Keratinocyte (primary cell): ENCODE data around the gene CCDC120. TPM values are rescaled to one million over a fixed set of nuclear protein-coding genes. Genes with fewer than 3 reads are reported as not detected.
A peak's percentile ranks its signal among the peaks of the same experiment; 100 is the strongest.

ENCODE experiments used
- DNase-seq: peaks from one replicate; pipeline ENCODE4 v3.0.0-alpha.2; 2011; ENCODE audit warnings: low read depth, missing footprints, low spot score
- FAIRE-seq: peaks from 2 replicates; lab custom pipeline; 2011; peaks lifted over from hg19 to GRCh38; lab: Jason Lieb, UNC
- H2AFZ ChIP-seq: 2 replicates; pipeline ENCODE4 v1.6.0; 2012; ENCODE audit warnings: low read length, control low read depth, inconsistent platforms; ENCODE audit not compliant: control insufficient read depth
- H3K27ac ChIP-seq: 2 replicates; pipeline ENCODE4 v1.5.1; 2011; ENCODE audit warnings: low read length; ENCODE audit not compliant: control insufficient read depth, insufficient read depth
- H3K27me3 ChIP-seq: 3 replicates; pipeline ENCODE4 v1.6.0; 2011; ENCODE audit warnings: low read length; ENCODE audit not compliant: control insufficient read depth, insufficient read depth; ENCODE audit errors: extremely low read depth
- H3K36me3 ChIP-seq, 2 experiments: 2 replicates in 1 of 2; 3 replicates in 1 of 2; pipeline ENCODE4 v1.5.1; 2011; ENCODE audit warnings: low read length in 2 of 2, mild to moderate bottlenecking in 1 of 2; ENCODE audit not compliant: control insufficient read depth in 2 of 2, insufficient read depth in 2 of 2; ENCODE audit errors: extremely low read depth in 1 of 2
- H3K4me1 ChIP-seq: 3 replicates; pipeline ENCODE4 v1.5.1; 2011; ENCODE audit warnings: low read length; ENCODE audit not compliant: control insufficient read depth, insufficient read depth; ENCODE audit errors: extremely low read depth
- H3K4me2 ChIP-seq: 3 replicates; pipeline ENCODE4 v1.6.0; 2011; ENCODE audit warnings: low read depth, low read length; ENCODE audit not compliant: control insufficient read depth, insufficient read depth; ENCODE audit errors: extremely low read depth
- H3K4me3 ChIP-seq, 3 experiments: fragments of 200-600 bp in 1 of 3; sonication (generic) in 1 of 3; 2 replicates in 2 of 3; 3 replicates in 1 of 3; pipeline ENCODE4 v1.5.1; 2011 to 2016; ENCODE audit warnings: low read length in 3 of 3, mild to moderate bottlenecking in 3 of 3, control low read depth in 2 of 3, inconsistent platforms in 1 of 3, low read depth in 1 of 3, mixed read lengths in 1 of 3, mixed run types in 1 of 3, moderate library complexity in 1 of 3; ENCODE audit not compliant: control insufficient read depth in 2 of 3, insufficient read depth in 2 of 3; ENCODE audit errors: extremely low read depth in 1 of 3
- H3K79me2 ChIP-seq: 2 replicates; pipeline ENCODE4 v1.6.0; 2012; ENCODE audit warnings: low read length; ENCODE audit not compliant: control insufficient read depth, insufficient read depth
- H3K9ac ChIP-seq: 3 replicates; pipeline ENCODE4 v1.6.0; 2011; ENCODE audit warnings: low read length; ENCODE audit not compliant: control insufficient read depth, insufficient read depth; ENCODE audit errors: extremely low read depth
- H3K9me1 ChIP-seq: 3 replicates; pipeline ENCODE4 v1.6.0; 2011; ENCODE audit warnings: low read length; ENCODE audit not compliant: control insufficient read depth, insufficient read depth; ENCODE audit errors: extremely low read depth
- H3K9me3 ChIP-seq: 2 replicates; pipeline ENCODE4 v1.5.1; 2012; ENCODE audit warnings: low read depth, low read length; ENCODE audit not compliant: control insufficient read depth
- H4K20me1 ChIP-seq: 3 replicates; pipeline ENCODE4 v1.6.0; 2011; ENCODE audit warnings: low read length; ENCODE audit not compliant: control insufficient read depth, insufficient read depth; ENCODE audit errors: extremely low read depth
- CTCF ChIP-seq, 3 experiments: IDR thresholded peaks in 1 of 3; conservative IDR thresholded peaks in 1 of 3; optimal IDR thresholded peaks in 1 of 3; 2 replicates in 2 of 3; 3 replicates in 1 of 3; pipeline versions ENCODE3 to v1.5.1; 2011; ENCODE audit warnings: low read length in 3 of 3, mild to moderate bottlenecking in 3 of 3, moderate library complexity in 2 of 3, control low read depth in 1 of 3, inconsistent platforms in 1 of 3; ENCODE audit not compliant: insufficient read depth in 2 of 3; ENCODE audit errors: extremely low read depth in 1 of 3
- EZH2 ChIP-seq: IDR thresholded peaks from one replicate; pipeline ENCODE4 v1.6.1; 2012; ENCODE audit warnings: inconsistent platforms, mild to moderate bottlenecking, low read length, moderate library complexity
- dilution Hi-C: fragments of 300-500 bp; cut with MboI; formaldehyde crosslinking; loops from one replicate; pipeline ENCODE4 v1.7.0; 2020; ENCODE audit warnings: low sequenced_read_pairs; ENCODE audit not compliant: extremely low pct_ligation_motif_present
- polyA plus RNA-seq, 5 experiments: library from polyadenylated mRNA; depleted of rRNA in 3 of 5; stranded (reverse) in 3 of 5; stranded (forward) in 1 of 5; unstranded in 1 of 5; fragments of >200 nt; gene quantifications; 1 replicate in 1 of 5; 2 replicates in 3 of 5; 3 replicates in 1 of 5; pipeline versions ENCODE4 v1.2.1 to v1.2.3, GENCODE V29; 2011 to 2012; ENCODE audit warnings: missing spikeins in 2 of 5, low read depth in 1 of 5, low replicate concordance in 1 of 5

Gene CCDC120
- polyA plus RNA-seq, 1 donor (not counting 4 experiments of a cell fraction or from before 2014, with no cell fraction given), result 4.9 TPM

- no peak for TF ChIP-seq CTCF (optimal IDR thresholded peaks at IDR 0.05 in 1 of 3, IDR thresholded peaks at IDR 0.05 in 1 of 3, conservative IDR thresholded peaks at IDR 0.05 in 1 of 3; ENCODE audit: extremely low read depth in 1 of 3, insufficient read depth in 2 of 3, low read length in 3 of 3)
- no peak for TF ChIP-seq EZH2
- peak overlapping the region; percentile 67 for H3K4me2 ChIP-seq
- H3K9me3 ChIP-seq, result no peaks in the 10 kb centered on the region
- H3K9ac ChIP-seq, result peak overlapping the region; percentile 71
- no peak overlapping the region for H2AFZ ChIP-seq
- no peaks in the 10 kb centered on the region for H4K20me1 ChIP-seq
- H3K79me2 ChIP-seq, result peaks cover 17% of the 10 kb centered on the region
- no peaks in the 10 kb centered on the region for H3K9me1 ChIP-seq
- H3K4me3 ChIP-seq, result peak overlapping the region; percentile 66 to 82 (median 77)
- DNase-seq (no peak), FAIRE-seq (no peak)
- dilution Hi-C loops, result no loop called here
- peaks cover 8 to 18% of the 10 kb centered on the region in 2 experiments for H3K36me3 ChIP-seq
- H3K27me3 ChIP-seq, result no peaks in the 10 kb centered on the region
- H3K27ac ChIP-seq, result peak overlapping the region; percentile 52
- H3K4me1 ChIP-seq, result peaks cover 5% of the 10 kb centered on the region
Measured at GRCh38 chrX:49059201-49059600, 402 bp downstream of the CCDC120 start.

GRCh38 chrX:49059681-49060085 is 884 bp downstream of the CCDC120 start:
- Histone ChIP-seq H3K4me3 (peak overlapping the region; percentile 66 to 82 (median 77)), H3K4me2 (peak overlapping the region; percentile 67), H3K9ac (peak overlapping the region; percentile 71), H3K9me3 (no peaks in the 10 kb centered on the region), H3K27me3 (no peaks in the 10 kb centered on the region), H3K36me3 (peaks cover 8 to 18% of the 10 kb centered on the region in 2 experiments), H4K20me1 (no peaks in the 10 kb centered on the region), H3K79me2 (peaks cover 17% of the 10 kb centered on the region), H2AFZ (no peak overlapping the region), H3K4me1 (peaks cover 5% of the 10 kb centered on the region), H3K9me1 (no peaks in the 10 kb centered on the region), H3K27ac (peak overlapping the region; percentile 52)
- DNase-seq (no peak), FAIRE-seq (no peak)
- TF ChIP-seq EZH2, result no peak
- no peak for TF ChIP-seq CTCF (optimal IDR thresholded peaks at IDR 0.05 in 1 of 3, IDR thresholded peaks at IDR 0.05 in 1 of 3, conservative IDR thresholded peaks at IDR 0.05 in 1 of 3; ENCODE audit: extremely low read depth in 1 of 3, insufficient read depth in 2 of 3, low read length in 3 of 3)
- dilution Hi-C loops, result no loop called here
